NCI-H2107 treated with DMSO at 0.1 percent for 48 hours (cell line): ENCODE data around the gene ARGFX.
"Not testable (repeated sequence)": the region's sequence is repeated elsewhere in the genome, so short reads cannot be mapped to it uniquely, and the experiment has no call there.

Source experiments
- DNase-seq: peaks from one replicate; lab custom pipeline; 2025; ENCODE audit not compliant: unreplicated experiment; lab: John Stamatoyannopoulos, UW

The ARGFX gene

GRCh38 chr3:121598564-121598963, 30.8 kb downstream of the ARGFX start:
- DNase-seq, result no peak

GRCh38 chr3:121599900-121600299, 32.2 kb downstream of the ARGFX start:
- not testable (repeated sequence) for DNase-seq

DNA sequence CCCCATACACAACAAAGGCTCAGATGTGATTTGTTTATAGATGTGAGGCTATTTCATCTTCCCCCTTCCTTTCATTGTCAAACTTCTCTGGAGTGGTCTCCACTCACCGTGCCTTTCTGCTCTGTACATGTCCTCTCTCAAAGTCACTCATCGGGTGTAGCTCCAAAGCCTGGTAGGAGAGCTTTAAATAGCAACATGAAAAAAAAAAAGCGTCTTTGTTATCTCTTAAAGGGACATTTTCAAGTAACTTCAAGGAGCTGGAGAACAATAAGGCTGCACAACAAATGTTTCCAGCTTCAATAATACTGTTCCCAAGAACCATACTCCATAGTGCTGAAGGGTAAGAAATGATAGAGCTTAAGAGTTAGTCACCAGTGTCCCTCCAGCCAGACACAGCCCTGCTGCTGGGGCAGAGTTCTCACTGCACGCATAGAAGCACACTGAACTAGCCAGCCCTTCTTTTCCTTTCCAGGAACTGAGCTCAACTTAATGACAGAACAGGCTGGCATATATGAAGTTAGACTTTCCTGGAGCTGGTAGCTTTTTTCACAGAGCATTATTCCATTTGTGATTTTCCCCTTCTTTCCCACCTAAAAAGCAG, 33.6 kb downstream of the ARGFX start:
- DNase-seq, result no peak

- DNase-seq, result no peak
Observed at GRCh38 chr3:121604759-121605158, 37.0 kb downstream of the ARGFX start.

DNA sequence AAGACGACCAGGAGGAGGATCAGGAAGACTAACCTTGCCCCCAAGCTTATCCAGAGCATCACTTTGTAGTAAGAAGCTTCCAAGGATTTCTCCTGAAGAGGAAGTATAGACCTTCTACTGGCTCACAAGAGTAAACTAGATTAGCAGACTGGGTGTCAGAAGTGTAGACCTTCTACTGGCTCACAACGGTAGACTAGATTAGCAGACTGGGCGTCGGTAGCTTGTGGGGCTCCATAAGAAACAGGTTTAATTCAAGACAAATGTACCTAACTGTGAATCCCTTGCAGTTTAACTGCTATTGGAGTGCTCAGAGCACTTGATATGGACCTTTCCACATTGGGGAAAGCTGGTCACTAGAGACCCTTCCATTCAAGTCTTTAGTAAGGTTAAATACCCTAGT, 38.4 kb downstream of the ARGFX start:
- DNase-seq, result no peak
